ENCODE results near the gene ATP5PO.
"Not testable (repeated sequence)": the region's sequence is repeated elsewhere in the genome, so short reads cannot be mapped to it uniquely, and the experiment has no call there.

The ATP5PO gene

GRCh38 chr21:33940164-33940880 is 24.7 kb upstream of the ATP5PO start:
- no peak for DNase-seq (ENCODE audit: low read depth)

- no peak for DNase-seq (ENCODE audit: low read depth)
These were observed 23.6 kb upstream of the ATP5PO start for GRCh38 chr21:33939226-33939625.

GRCh38 chr21:33938381-33938780 is 22.8 kb upstream of the ATP5PO start:
- DNase-seq (ENCODE audit: low read depth): no peak

GRCh38 chr21:33937931-33938339 is 22.3 kb upstream of the ATP5PO start:
- no peak for DNase-seq (ENCODE audit: low read depth)

GRCh38 chr21:33937146-33937545 is 21.5 kb upstream of the ATP5PO start:
- no peak for DNase-seq (ENCODE audit: low read depth)

GRCh38 chr21:33936301-33937038 is 20.9 kb upstream of the ATP5PO start:
- DNase-seq (ENCODE audit: low read depth): no peak

GRCh38 chr21:33932731-33933130 is 17.1 kb upstream of the ATP5PO start:
- no peak for DNase-seq (ENCODE audit: low read depth)

- DNase-seq (ENCODE audit: low read depth): no peak
These were observed 16.3 kb upstream of the ATP5PO start for GRCh38 chr21:33931799-33932390.

- DNase-seq (ENCODE audit: low read depth): not testable (repeated sequence)
These were observed 15.6 kb upstream of the ATP5PO start for GRCh38 chr21:33931052-33931798.

GRCh38 chr21:33926248-33926647 is 10.6 kb upstream of the ATP5PO start:
- not testable (repeated sequence) for DNase-seq (ENCODE audit: low read depth)

GRCh38 chr21:33924766-33925100 is 9.1 kb upstream of the ATP5PO start:
- DNase-seq (ENCODE audit: low read depth): no peak

GRCh38 chr21:33924079-33924765 is 8.6 kb upstream of the ATP5PO start:
- DNase-seq (ENCODE audit: low read depth): peak; percentile 91

- DNase-seq (ENCODE audit: low read depth): no peak
These were observed 1.8 kb upstream of the ATP5PO start for GRCh38 chr21:33917421-33917820.

- no peak for DNase-seq (ENCODE audit: low read depth)
These were observed 580 bp upstream of the ATP5PO start for GRCh38 chr21:33916200-33916567.

- DNase-seq (ENCODE audit: low read depth): no peak
These were observed 1.4 kb downstream of the ATP5PO start for GRCh38 chr21:33914188-33914587.

- no peak for DNase-seq (ENCODE audit: low read depth)
These were observed 5.8 kb downstream of the ATP5PO start for GRCh38 chr21:33909756-33910155.

GRCh38 chr21:33908760-33909159 is 6.8 kb downstream of the ATP5PO start:
- DNase-seq (ENCODE audit: low read depth): no peak

GRCh38 chr21:33904041-33904440 is 11.6 kb downstream of the ATP5PO start:
- DNase-seq (ENCODE audit: low read depth): no peak

GRCh38 chr21:33902349-33902748 is 13.3 kb downstream of the ATP5PO start:
- no peak for DNase-seq (ENCODE audit: low read depth)

GRCh38 chr21:33901412-33902288 is 14.0 kb downstream of the ATP5PO start:
- no peak for DNase-seq (ENCODE audit: low read depth)

- DNase-seq (ENCODE audit: low read depth): no peak
These were observed 16.4 kb downstream of the ATP5PO start for GRCh38 chr21:33899199-33899598.

Measured in stimulated activated CD8-positive, alpha-beta memory T cell treated with anti-CD3 and anti-CD28 coated beads, Interleukin-7, amount 100 ng/mL, for 24 hours (primary cell).